ENCODE measurements around the gene PEAR1.

GRCh38 chr1:156945881-156946661 is 52.6 kb downstream of the PEAR1 start:
- TF ChIP-seq CTCF (IDR thresholded peaks at IDR 0.05; ENCODE audit: low read depth, low read length) (no peak), POLR2A (IDR thresholded peaks at IDR 0.05; ENCODE audit: extremely low read depth, insufficient read length) (no peak), MYC (IDR thresholded peaks at IDR 0.05; ENCODE audit: low read depth, low read length) (no peak), MAX (IDR thresholded peaks at IDR 0.05; ENCODE audit: low read depth, low read length) (no peak)

Data from NB4 (cell line).